Fibroblast of peridontal ligament (primary cell): ENCODE results near the gene KCP.

Experiments used
- DNase-seq: peaks from one replicate; pipeline ENCODE4 v3.0.0-alpha.2; 2010; ENCODE audit errors: extremely low read depth

Gene KCP

DNA sequence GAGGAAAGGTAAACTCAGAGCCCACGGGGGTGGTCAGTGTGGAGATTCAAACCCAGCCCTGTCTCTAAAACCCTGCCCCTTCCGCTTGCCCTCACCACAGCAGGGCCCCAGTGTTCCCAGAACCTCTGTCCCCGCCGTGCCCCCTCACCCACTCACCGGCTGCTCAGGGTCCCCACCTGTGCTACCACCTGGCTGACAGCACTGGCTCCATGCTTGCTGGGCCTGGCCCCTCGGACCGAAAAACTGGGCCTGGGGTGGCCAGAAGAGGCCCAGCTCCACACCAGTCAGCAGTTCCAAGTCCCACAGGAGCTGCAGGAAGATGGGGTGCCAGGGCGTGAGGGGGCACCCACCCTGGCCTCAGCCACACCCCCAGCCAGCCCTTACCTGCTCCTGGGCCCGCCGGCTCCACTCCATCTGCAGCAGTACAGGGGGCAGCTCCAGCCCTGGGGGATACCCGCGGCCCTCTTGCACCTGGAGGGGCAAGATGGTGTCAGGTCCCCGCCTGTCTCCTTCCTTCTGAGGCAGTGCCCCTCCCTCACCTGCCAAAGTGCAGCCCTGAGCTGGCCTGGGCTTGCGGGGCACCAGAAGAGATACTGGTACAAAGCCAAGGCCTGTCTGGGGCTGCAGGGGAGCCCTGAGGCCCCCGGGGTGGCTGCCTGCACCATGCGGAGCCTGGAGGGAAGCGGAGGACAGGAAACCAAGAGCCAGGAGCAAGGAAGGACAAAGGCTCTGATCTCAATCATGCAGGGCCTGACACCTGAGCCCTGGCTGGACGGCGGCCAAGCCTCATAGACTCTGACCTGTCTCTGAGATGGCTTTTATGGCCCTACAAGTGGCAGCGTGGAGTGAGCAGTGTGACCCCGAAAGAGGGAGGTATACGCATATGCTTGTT is 36.1 kb downstream of the KCP start:
- DNase-seq: no peak

DNA sequence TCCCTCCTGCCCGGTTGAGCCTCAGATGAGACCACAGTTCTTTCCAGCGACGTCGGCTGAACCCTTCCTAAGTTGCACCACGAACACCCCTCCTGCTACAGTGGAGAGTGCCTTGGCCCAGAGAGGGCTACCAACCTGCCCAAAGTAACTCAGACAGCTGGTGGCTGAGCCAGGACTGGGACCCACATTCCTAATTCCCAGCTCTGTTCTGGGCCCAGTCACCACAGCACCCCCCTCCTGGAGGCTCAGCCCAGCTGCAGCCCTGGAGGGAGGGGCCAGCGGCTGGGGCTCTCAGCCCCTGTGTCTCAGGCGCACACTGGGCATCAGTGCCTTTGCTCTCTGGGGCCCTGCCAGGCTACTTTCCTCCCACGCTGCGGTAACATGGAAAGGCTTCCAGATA is 37.3 kb downstream of the KCP start:
- DNase-seq: no peak

GRCh38 chr7:128872394-128872824 is 38.1 kb downstream of the KCP start:
- DNase-seq: no peak

- DNase-seq: no peak
Measured at GRCh38 chr7:128871050-128871449, 39.5 kb downstream of the KCP start.

DNA sequence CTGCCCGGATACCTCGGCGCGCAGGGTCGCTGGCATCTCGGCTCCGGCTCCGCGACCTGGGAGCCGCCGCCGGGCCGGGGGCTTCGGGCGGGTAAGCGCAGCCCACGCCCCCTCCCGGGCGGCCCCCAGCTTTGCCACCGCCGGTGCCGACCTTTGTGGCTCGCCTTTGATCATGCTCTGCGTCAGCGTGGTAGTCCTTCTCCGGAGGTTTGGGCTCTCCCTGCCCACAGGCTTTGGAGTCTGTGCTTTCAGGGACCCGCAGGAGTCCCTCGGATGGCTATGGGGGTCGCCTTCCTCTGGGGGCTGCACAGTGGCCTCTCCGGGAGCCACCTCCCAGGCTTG is 40.6 kb downstream of the KCP start:
- no peak for DNase-seq

- DNase-seq: no peak
Measured at GRCh38 chr7:128869138-128869943, 41.2 kb downstream of the KCP start.

DNA sequence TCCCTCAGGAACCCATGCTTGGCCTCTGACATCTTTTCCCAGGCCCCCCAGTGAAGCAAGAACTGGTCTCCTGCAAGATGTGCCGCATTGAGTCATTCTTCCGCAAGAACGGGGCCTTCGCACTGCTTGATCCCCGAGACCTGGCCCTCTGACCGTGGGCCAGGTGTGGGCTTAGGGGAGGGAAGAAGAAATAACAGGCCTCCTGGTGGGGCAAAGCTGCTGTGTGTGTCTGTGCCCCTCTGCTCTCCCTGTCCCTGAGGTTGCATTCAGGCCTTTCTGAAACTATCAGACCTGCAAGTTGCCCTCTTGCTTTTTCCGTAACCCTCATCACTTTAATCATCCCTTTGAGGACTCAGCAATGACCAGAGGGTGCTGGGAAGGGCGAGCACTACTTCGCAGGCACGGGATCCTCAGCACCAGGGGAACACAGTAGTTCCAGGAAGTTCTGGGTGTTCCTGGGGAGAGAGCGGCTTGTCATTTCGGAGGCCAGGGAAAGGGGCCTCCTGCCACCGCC is 41.8 kb downstream of the KCP start:
- DNase-seq: no peak

GRCh38 chr7:128867842-128868623 is 42.5 kb downstream of the KCP start:
- DNase-seq: no peak

DNA sequence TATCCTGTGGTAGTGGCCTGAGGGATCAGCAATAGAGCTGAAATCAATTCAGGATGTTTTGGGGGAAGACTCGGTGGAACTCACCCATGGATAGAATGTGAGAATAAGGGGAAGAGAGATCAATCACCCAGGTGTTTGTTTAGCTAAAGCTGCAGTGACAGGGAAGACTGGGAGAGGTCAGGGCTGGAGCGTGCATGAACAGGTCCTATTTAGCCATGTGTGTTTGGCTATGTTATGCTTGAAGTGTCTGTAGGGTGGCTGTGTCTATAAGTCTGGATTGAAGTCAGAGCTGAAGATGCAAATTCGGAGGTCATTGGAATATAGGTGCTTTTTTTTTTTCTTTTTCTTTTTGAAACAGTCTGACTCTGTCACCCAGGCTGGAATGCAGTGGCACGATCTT is 43.3 kb downstream of the KCP start:
- DNase-seq: no peak

GRCh38 chr7:128865996-128866877 is 44.3 kb downstream of the KCP start:
- DNase-seq: no peak

- DNase-seq: no peak
Measured at GRCh38 chr7:128865303-128865702, 45.2 kb downstream of the KCP start.

DNA sequence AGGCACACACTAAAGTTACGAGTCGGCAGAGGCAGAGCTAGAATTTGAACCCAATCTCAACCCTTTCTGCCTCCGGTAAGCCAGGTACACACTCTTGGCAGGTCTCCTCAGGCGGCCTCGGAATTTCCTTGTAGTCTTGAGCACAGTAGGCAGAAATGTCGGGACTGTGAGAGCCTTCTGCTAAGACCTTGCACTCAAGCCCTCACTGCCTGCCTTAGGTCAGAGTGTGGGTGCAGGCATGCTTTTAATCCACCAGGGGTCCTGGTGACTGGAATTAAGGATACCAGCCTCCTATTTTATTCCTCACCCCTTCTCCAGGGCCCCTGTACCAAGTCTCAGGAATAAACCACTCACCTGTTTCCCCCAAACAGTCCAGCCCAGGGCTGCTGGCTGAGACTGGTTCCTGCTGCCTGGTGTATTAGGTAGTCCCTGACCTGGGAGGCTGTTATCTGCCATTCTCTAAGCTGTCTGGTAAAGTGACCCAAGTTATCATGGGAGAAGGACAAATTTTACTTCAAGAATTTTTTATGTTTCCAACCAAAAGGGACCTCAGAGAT is 47.0 kb downstream of the KCP start:
- DNase-seq: peak; percentile 77

DNA sequence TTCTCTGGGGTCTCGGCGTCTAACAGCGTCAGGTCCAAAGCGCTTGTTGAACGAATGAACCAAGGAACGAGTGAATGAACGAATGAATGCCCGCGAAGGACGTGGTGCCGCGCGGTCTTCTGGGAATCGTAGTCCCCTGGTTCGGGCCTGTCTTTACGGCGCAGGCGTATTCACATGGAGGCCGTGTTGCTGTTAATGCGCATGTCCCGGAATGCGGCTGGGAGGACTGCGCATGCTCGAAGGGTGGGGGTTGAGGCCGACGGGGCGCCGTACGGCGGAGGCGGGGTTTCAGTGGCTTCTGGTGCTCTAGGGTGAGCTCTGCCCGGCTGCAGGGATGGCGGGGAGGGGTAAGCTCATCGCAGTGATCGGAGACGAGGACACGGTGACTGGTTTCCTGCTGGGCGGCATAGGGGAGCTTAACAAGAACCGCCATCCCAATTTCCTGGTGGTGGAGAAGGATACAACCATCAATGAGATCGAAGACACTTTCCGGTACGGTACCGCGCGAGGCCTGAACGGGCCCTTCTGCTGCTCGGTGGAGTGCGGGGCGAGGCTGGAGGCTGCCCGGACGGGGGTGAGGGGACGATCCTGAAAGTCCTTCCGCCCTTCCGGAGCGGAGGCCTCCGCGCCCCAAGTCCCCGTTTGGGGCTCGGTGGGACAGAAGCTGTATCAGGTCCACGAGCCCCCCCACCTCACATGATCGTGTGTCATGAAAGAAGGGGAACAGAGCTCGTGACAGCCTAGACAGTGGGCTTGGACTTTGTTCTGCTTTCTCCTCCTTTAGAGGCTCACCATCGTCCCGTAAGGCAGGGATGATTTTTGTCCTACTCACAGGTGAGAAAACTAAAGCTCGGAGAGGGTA is 47.7 kb downstream of the KCP start, which contains the start of gene ATP6V1F:
ATP6V1F (plus strand) TSS at position 286 of the 862 bp plus-strand sequence; CDS start at position 335, 49 bp downstream.
- peak; percentile 96 for DNase-seq

- DNase-seq: no peak
Measured at GRCh38 chr7:128861957-128862570, 48.4 kb downstream of the KCP start.

DNA sequence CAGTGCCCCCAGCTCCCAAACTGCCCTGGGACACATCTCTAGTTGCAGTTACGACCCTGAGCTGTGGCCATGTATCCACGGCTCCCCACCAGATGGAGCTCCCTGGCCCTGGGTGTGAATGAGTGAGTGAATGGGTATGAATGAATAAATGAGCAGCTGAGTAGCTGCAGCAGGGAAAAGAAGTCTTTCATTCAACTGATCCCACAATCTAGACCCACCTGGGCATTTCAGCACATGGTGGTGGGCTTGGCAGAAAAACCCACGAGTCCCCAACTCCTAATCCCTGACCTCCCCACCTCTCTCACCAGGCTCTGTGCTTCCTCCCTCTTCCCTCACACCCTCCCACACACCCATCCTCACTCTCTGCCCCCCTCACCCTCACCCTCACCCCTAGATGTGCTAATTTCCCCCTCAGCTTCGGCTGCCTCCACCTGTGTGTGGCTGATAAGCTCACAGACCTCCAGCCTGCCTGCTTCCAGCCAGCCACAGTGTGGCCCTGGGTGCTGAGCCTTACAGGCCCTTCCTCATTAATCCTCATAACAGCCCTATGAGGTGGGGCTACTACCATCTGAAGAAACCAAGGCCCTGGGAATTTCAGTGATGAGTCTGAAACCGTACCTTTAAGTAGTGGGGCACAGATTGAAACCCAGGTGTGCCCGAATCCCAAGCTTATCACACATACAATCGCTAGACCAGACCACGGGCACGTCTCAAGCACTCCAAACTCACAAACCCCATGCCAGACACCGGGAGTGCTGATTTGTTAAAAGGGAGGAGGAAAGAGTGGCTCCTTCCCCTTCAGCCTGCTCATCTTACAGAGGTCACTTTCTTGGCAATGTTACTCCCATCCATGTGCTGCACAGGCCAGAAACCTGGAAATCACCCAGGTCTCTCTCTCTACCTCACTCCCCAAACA is 50.1 kb downstream of the KCP start:
- DNase-seq: peak; percentile 78

GRCh38 chr7:128859232-128860157 is 51.0 kb downstream of the KCP start:
- DNase-seq: no peak
